Astrocyte of the spinal cord (primary cell): ENCODE results near the gene ABLIM1.

Experiments
- DNase-seq: peaks from one replicate; pipeline ENCODE4 v3.0.0; 2011; ENCODE audit warnings: low read depth, low spot score
- H3K4me3 ChIP-seq: 2 replicates; pipeline ENCODE4 v1.5.1; 2011; ENCODE audit warnings: low read depth, mild to moderate bottlenecking, low read length, moderate library complexity
- in situ Hi-C: cut with HindIII; loops from 2 replicates; pipeline ENCODE4 v1.10.0; 2017; ENCODE audit warnings: low sequenced_read_pairs
- TF ChIP-seq, protein P1 (sequence below): IDR thresholded peaks from 2 replicates; pipeline ENCODE4 v1.5.1; 2012; ENCODE audit warnings: low read depth, mild to moderate bottlenecking, low read length, inconsistent platforms

ABLIM1 gene

DNA sequence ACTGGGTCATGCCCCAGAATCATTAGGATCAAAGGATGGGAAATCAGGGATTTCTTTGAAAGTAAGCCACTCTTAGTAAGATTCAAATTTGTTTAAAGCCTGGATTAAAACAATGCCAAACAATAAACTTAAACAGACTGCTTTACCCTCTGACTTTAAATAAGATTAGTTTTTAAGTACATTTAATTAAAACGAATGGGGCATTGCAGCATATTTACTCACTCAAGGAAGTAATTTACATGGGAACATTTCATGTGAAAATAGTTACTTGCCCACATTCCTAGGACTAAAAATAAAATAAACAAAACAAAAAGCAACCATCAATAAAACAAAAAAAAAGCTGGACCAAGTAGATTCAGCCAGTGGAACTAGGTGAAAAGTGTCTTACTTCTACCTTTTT is 7.8 kb downstream of the ABLIM1 start:
- in situ Hi-C loops, result no loop called here
- no peak for DNase-seq
- no peak overlapping the region for H3K4me3 ChIP-seq
- TF ChIP-seq, protein P1, sequence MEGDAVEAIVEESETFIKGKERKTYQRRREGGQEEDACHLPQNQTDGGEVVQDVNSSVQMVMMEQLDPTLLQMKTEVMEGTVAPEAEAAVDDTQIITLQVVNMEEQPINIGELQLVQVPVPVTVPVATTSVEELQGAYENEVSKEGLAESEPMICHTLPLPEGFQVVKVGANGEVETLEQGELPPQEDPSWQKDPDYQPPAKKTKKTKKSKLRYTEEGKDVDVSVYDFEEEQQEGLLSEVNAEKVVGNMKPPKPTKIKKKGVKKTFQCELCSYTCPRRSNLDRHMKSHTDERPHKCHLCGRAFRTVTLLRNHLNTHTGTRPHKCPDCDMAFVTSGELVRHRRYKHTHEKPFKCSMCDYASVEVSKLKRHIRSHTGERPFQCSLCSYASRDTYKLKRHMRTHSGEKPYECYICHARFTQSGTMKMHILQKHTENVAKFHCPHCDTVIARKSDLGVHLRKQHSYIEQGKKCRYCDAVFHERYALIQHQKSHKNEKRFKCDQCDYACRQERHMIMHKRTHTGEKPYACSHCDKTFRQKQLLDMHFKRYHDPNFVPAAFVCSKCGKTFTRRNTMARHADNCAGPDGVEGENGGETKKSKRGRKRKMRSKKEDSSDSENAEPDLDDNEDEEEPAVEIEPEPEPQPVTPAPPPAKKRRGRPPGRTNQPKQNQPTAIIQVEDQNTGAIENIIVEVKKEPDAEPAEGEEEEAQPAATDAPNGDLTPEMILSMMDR, result no peak

DNA sequence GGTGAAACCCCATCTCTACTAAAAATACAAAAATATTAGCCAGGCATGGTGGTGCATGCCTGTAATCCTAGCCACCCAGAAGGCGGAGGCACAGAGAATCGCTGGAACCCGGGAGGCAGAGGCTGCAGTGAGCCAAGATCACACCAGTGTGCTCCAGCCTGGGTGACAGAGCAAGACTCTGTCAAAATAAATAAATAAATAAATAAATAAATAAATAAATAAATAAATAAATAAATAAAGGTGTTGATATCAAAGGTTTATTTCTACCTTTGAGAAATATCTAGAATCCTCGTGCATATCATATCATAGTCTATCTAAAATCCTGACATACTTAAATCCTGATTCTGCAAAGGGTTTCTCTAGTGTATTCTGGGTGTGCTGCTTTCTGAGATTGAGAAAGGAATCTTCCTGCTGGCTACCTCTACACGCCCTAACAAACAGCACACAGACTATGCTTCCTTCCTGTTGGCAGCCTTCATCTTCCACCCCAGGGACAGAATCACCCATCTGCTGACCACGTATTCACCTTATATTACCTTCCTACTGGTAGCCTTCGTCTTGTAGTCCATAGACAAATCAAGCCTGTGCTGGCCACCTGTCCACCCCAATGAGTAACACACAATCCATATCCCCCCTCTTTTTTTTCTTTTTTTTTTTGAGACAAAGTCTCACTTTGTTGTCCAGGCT is 8.7 kb downstream of the ABLIM1 start:
- in situ Hi-C loops, result no loop called here
- no peak overlapping the region for H3K4me3 ChIP-seq
- TF ChIP-seq, protein P1, result no peak
- no peak for DNase-seq

- in situ Hi-C loops, result no loop called here
- TF ChIP-seq, protein P1, result no peak
- peak; percentile 60 for DNase-seq
- H3K4me3 ChIP-seq, result no peak overlapping the region
Measured at GRCh38 chr10:114648368-114648767, 9.7 kb downstream of the ABLIM1 start.

GRCh38 chr10:114647545-114648138 is 10.4 kb downstream of the ABLIM1 start:
- DNase-seq, result no peak
- no peak overlapping the region for H3K4me3 ChIP-seq
- in situ Hi-C loops, result no loop called here
- TF ChIP-seq, protein P1, result no peak

GRCh38 chr10:114646426-114646825 is 11.6 kb downstream of the ABLIM1 start:
- no peak overlapping the region for H3K4me3 ChIP-seq
- no peak for DNase-seq
- TF ChIP-seq, protein P1, result no peak
- in situ Hi-C loops, result no loop called here

DNA sequence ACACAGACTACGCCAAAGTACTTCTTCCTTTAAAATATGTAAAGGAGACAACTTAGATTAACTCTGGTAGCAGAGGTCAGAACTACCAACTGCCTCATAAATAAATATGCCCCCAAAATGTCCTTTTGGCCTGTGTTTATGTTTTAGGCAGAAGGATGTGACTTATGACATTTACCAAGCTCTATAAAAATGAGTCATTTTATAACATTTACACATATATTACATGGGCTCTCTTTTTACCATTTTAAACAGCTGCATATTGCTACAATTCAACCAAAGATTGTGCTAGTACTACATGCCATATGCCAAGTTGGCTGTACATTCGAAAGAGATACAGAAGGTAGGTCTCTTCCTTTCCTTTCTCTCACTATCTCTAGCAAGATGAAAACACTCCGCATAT is 12.4 kb downstream of the ABLIM1 start:
- H3K4me3 ChIP-seq, result no peak overlapping the region
- no peak for DNase-seq
- TF ChIP-seq, protein P1, result no peak
- in situ Hi-C loops, result no loop called here
